IMR-90 (cell line): ENCODE data around the gene SYNGR3. TPM values are rescaled to one million over a fixed set of nuclear protein-coding genes. Genes with fewer than 3 reads are reported as not detected.
A peak's percentile ranks its signal among the peaks of the same experiment; 100 is the strongest.

Experiments
- ATAC-seq: fragments of 200-7000 bp; cut with Tn5 transposase; 2 replicates; pipeline ENCODE4 v1.9.1; 2020; ENCODE audit warnings: low read depth, mild to moderate bottlenecking, moderate library complexity
- BruUV-seq: library from RNA; stranded (reverse); fragments of 400-500 nt; replicated peaks from 2 replicates; lab custom pipeline; 2021; lab: Mats Ljungman, UMichigan
- CTCF ChIA-PET: fragments of 300-600 bp; formaldehyde crosslinking; extraction: SDS; loops from one replicate; lab custom pipeline; 2021; ENCODE audit warnings: antibody characterized with exemption; lab: Yijun Ruan, JAX
- POLR2A ChIA-PET: fragments of 300-600 bp; sonication (Branson Sonifier 250); formaldehyde crosslinking; loops from one replicate; lab custom pipeline; 2022; ENCODE audit warnings: antibody characterized with exemption; ENCODE audit not compliant: unreplicated experiment; lab: Charles Lee
- DNase-seq: peaks from one replicate; pipeline ENCODE4 v3.0.0; 2013
- H2AFZ ChIP-seq: replicated peaks from 2 replicates; pipeline ENCODE3; 2013; ENCODE audit warnings: low read length, mild to moderate bottlenecking; ENCODE audit not compliant: poor library complexity
- H2AK5ac ChIP-seq: 2 replicates; pipeline ENCODE4 v1.6.1; 2013; ENCODE audit warnings: low read depth, low read length, inconsistent platforms
- H2AK9ac ChIP-seq: replicated peaks from 2 replicates; pipeline ENCODE3; 2013; ENCODE audit warnings: mild to moderate bottlenecking, low read depth, low read length, moderate library complexity; ENCODE audit not compliant: poor library complexity
- H2BK120ac ChIP-seq: 2 replicates; pipeline ENCODE4 v1.6.1; 2013; ENCODE audit warnings: low read depth, low read length, inconsistent platforms
- H2BK15ac ChIP-seq: 3 replicates; pipeline ENCODE4 v1.6.1; 2013; ENCODE audit warnings: low read depth, low read length, inconsistent platforms
- H2BK20ac ChIP-seq: 2 replicates; pipeline ENCODE4 v1.6.1; 2013; ENCODE audit warnings: low read depth, mild to moderate bottlenecking, inconsistent platforms, low read length, moderate library complexity
- H2BK5ac ChIP-seq: 2 replicates; pipeline ENCODE4 v1.6.1; 2013; ENCODE audit warnings: mild to moderate bottlenecking, low read depth, low read length, inconsistent platforms; ENCODE audit not compliant: poor library complexity, severe bottlenecking
- H3K14ac ChIP-seq: replicated peaks from 2 replicates; pipeline ENCODE4 v1.6.1; 2013; ENCODE audit warnings: low read depth, low read length, inconsistent platforms
- H3K18ac ChIP-seq: 2 replicates; pipeline ENCODE4 v1.6.1; 2013; ENCODE audit warnings: low read depth, low read length, control low read depth
- H3K23ac ChIP-seq: 2 replicates; pipeline ENCODE4 v1.6.1; 2013; ENCODE audit warnings: low read depth, low read length, inconsistent platforms
- H3K27ac ChIP-seq: 2 replicates; pipeline ENCODE4 v1.5.1; 2013; ENCODE audit warnings: mild to moderate bottlenecking, control low read depth, low read length; ENCODE audit not compliant: insufficient read depth
- H3K27me3 ChIP-seq: 2 replicates; pipeline ENCODE4 v1.6.1; 2013; ENCODE audit warnings: low read length; ENCODE audit not compliant: control insufficient read depth, insufficient read depth
- H3K36me3 ChIP-seq: 2 replicates; pipeline ENCODE4 v1.6.1; 2013; ENCODE audit warnings: low read length, mixed read lengths; ENCODE audit not compliant: control insufficient read depth, insufficient read depth
- H3K4ac ChIP-seq: 2 replicates; pipeline ENCODE4 v1.6.1; 2013; ENCODE audit warnings: low read depth, low read length, inconsistent platforms
- H3K4me1 ChIP-seq: 2 replicates; pipeline ENCODE4 v1.6.1; 2013; ENCODE audit warnings: low read length, mixed read lengths; ENCODE audit not compliant: control insufficient read depth, insufficient read depth
- H3K4me2 ChIP-seq: 2 replicates; pipeline ENCODE4 v1.6.1; 2013; ENCODE audit warnings: low read depth, mild to moderate bottlenecking, control low read depth, low read length, moderate library complexity
- H3K4me3 ChIP-seq: 2 replicates; pipeline ENCODE4 v1.5.1; 2013; ENCODE audit warnings: low read depth, mild to moderate bottlenecking, control low read depth, low read length, moderate library complexity; ENCODE audit not compliant: insufficient read depth
- H3K56ac ChIP-seq: 2 replicates; pipeline ENCODE4 v1.6.1; 2013; ENCODE audit warnings: low read length, inconsistent platforms; ENCODE audit not compliant: insufficient read depth; ENCODE audit errors: extremely low read depth
- H3K79me1 ChIP-seq, 2 experiments: 2 replicates each; pipeline ENCODE4 v1.6.1; 2013; ENCODE audit warnings: low read length in 2 of 2, inconsistent platforms in 1 of 2, low read depth in 1 of 2
- H3K9ac ChIP-seq: 2 replicates; pipeline ENCODE4 v1.6.1; 2013; ENCODE audit warnings: low read depth, low read length, control low read depth
- H3K9me1 ChIP-seq: 2 replicates; pipeline ENCODE4 v1.6.1; 2013; ENCODE audit warnings: low read length, inconsistent platforms; ENCODE audit not compliant: insufficient read depth
- H3K9me3 ChIP-seq: 2 replicates; pipeline ENCODE4 v1.6.1; 2013; ENCODE audit warnings: low read length; ENCODE audit not compliant: control insufficient read depth, insufficient read depth
- H4K20me1 ChIP-seq: 2 replicates; pipeline ENCODE4 v1.6.1; 2013; ENCODE audit warnings: low read length, inconsistent platforms; ENCODE audit not compliant: insufficient read depth
- H4K5ac ChIP-seq: 2 replicates; pipeline ENCODE4 v1.6.1; 2013; ENCODE audit warnings: mild to moderate bottlenecking, low read depth, low read length, control low read depth
- H4K8ac ChIP-seq, 2 experiments: 2 replicates each; pipeline ENCODE4 v1.6.1; 2013; ENCODE audit warnings: low read depth in 2 of 2, low read length in 2 of 2, control low read depth in 1 of 2, inconsistent platforms in 1 of 2
- H4K91ac ChIP-seq: 2 replicates; pipeline ENCODE4 v1.6.1; 2013; ENCODE audit warnings: low read depth, low read length, inconsistent platforms; ENCODE audit not compliant: insufficient read depth
- CEBPB ChIP-seq: IDR thresholded peaks from 2 replicates; pipeline ENCODE4 v1.6.1; 2012; ENCODE audit warnings: low read depth, low read length, improper control_type of control experiment
- MAZ ChIP-seq: IDR thresholded peaks from 2 replicates; pipeline ENCODE4 v1.6.1; 2012; ENCODE audit warnings: low read depth, mild to moderate bottlenecking, low read length, improper control_type of control experiment, moderate library complexity, borderline replicate concordance
- WGBS, 2 experiments: methylation state at CpG; one replicate each; pipeline versions ENCODE4 v1.1.5 to v1.1.7; 2013; ENCODE audit warnings: missing lambda C conversion rate in 2 of 2; ENCODE audit not compliant: insufficient read length in 1 of 2; ENCODE audit errors: extremely low coverage in 2 of 2; 5-methylcytosine and 5-hydroxymethylcytosine counted together
- dilution Hi-C: fragments of 300-500 bp; cut with HindIII; formaldehyde crosslinking; loops from one replicate; pipeline ENCODE4 v1.14.3; 2018; ENCODE audit warnings: low sequenced_read_pairs; ENCODE audit not compliant: unreplicated experiment
- in situ Hi-C: fragments of 300-500 bp; cut with MboI; formaldehyde crosslinking; loops from 3 replicates; pipeline ENCODE4 v1.14.3; 2019; ENCODE audit warnings: low sequenced_read_pairs, inconsistent platforms, mixed read lengths
- intact Hi-C: fragments of 100-400 bp; cut with micrococcal nuclease; formaldehyde crosslinking; loops from 2 replicates; pipeline ENCODE4 v1.10.0; 2022
- polyA plus RNA-seq, 3 experiments: library from polyadenylated mRNA; depleted of rRNA; stranded (reverse); fragments of >200 nt; gene quantifications; 2 replicates each; pipeline ENCODE4 v1.2.3, GENCODE V29; 2012; ENCODE audit warnings: low replicate concordance in 1 of 3
- total RNA-seq: library from RNA; depleted of rRNA; stranded (reverse); fragments of >200 nt; gene quantifications from 2 replicates; pipeline ENCODE4 v1.2.3, GENCODE V29; 2012

The SYNGR3 gene
- total and polyA plus RNA-seq, 2 of the 4 experiments (the other 2 are of a cell fraction) = 1.8 to 5.8 TPM

GRCh38 chr16:1993731-1994131 lies 4.0 kb downstream of the SYNGR3 start:
- Histone ChIP-seq H2AK5ac (peak overlapping the region; percentile 35), H3K4me3 (no peak overlapping the region), H3K14ac (no peak overlapping the region), H3K9me3 (peaks cover 2% of the 10 kb centered on the region; the same call in 1 of the 2 replicates), H3K18ac (no peak overlapping the region), H4K20me1 (peaks cover 12% of the 10 kb centered on the region), H2BK15ac (no peak overlapping the region), H3K27ac (no peak overlapping the region), H3K4me2 (no peak overlapping the region), H3K56ac (no peak overlapping the region), H3K9ac (no peak overlapping the region), H2BK5ac (no peak overlapping the region), H2AK9ac (no peak overlapping the region), H2BK120ac (no peak overlapping the region), H3K36me3 (peaks cover 11% of the 10 kb centered on the region), H3K27me3 (peaks cover 17% of the 10 kb centered on the region), H3K23ac (no peak overlapping the region), H4K8ac (no peak overlapping the region), H3K4ac (peak overlapping the region; percentile 34), H3K4me1 (peaks cover 30% of the 10 kb centered on the region), H2AFZ (peak overlapping the region; percentile 67), H4K91ac (no peak overlapping the region), H4K5ac (no peak overlapping the region), H3K79me1 (peaks cover 0 to 18% of the 10 kb centered on the region in 2 experiments; a peak in 3 of 4 replicates), H3K9me1 (peaks cover 31% of the 10 kb centered on the region), H2BK20ac (no peak overlapping the region)
- CTCF ChIA-PET = interaction anchor here (1.3 kb wide), 1 partner anchor 10 kb away, joined by 6 read pairs; no protein-coding TSS in a partner anchor
- intact Hi-C loops = no loop called here
- ATAC-seq (no peak), DNase-seq (peak; percentile 46)
- in situ Hi-C loops = no loop called here
- TF ChIP-seq MAZ (no peak), CEBPB (peak; percentile 66; the same call in 1 of the 2 replicates)
- WGBS, 2 experiments = no CpG with 5 or more reads among the region's 2 CpGs
- POLR2A ChIA-PET = no interaction called here
- no TSS peak for BruUV-seq
- dilution Hi-C loops = no loop called here
